ENCODE data around the gene ALKBH4.
A peak's percentile ranks its signal among the peaks of the same experiment; 100 is the strongest.

ALKBH4 gene

GRCh38 chr7:102429141-102429899, 35.3 kb downstream of the ALKBH4 start:
- no peak for TF ChIP-seq CTCF (IDR thresholded peaks at IDR 0.05; ENCODE audit: extremely low read depth, missing control alignments)
- no peak for DNase-seq (ENCODE audit: low spot score)

- DNase-seq (ENCODE audit: low spot score), result no peak
- TF ChIP-seq CTCF (IDR thresholded peaks at IDR 0.05; ENCODE audit: extremely low read depth, missing control alignments), result no peak
These were observed 37.7 kb downstream of the ALKBH4 start for GRCh38 chr7:102427019-102427405.

- DNase-seq (ENCODE audit: low spot score), result peak; percentile 81
- no peak for TF ChIP-seq CTCF (IDR thresholded peaks at IDR 0.05; ENCODE audit: extremely low read depth, missing control alignments)
These were observed 38.2 kb downstream of the ALKBH4 start for GRCh38 chr7:102426268-102427018.

- TF ChIP-seq CTCF (IDR thresholded peaks at IDR 0.05; ENCODE audit: extremely low read depth, missing control alignments), result no peak
- DNase-seq (ENCODE audit: low spot score), result peak; percentile 84
These were observed 38.9 kb downstream of the ALKBH4 start for GRCh38 chr7:102425639-102426267.

GRCh38 chr7:102424787-102425218, 39.9 kb downstream of the ALKBH4 start:
- TF ChIP-seq CTCF (IDR thresholded peaks at IDR 0.05; ENCODE audit: extremely low read depth, missing control alignments), result no peak
- no peak for DNase-seq (ENCODE audit: low spot score)

- DNase-seq (ENCODE audit: low spot score), result no peak
- TF ChIP-seq CTCF (IDR thresholded peaks at IDR 0.05; ENCODE audit: extremely low read depth, missing control alignments), result no peak
These were observed 40.5 kb downstream of the ALKBH4 start for GRCh38 chr7:102424129-102424551.
